Stimulated activated CD4-positive, alpha-beta T cell treated with anti-CD3 and anti-CD28 coated beads, Interleukin-12 subunit alpha, Interleukin-12 subunit beta, amount 100 ng/mL, for 4 hours (primary cell): ENCODE measurements around the gene COX14.
A peak's percentile ranks its signal among the peaks of the same experiment; 100 is the strongest.

Experiments
- DNase-seq: peaks from one replicate; pipeline ENCODE4 v3.0.0-alpha.2; 2020

The COX14 gene

GRCh38 chr12:50085615-50086072 lies 26.4 kb upstream of the COX14 start:
- DNase-seq, result no peak

- no peak for DNase-seq
Measured at GRCh38 chr12:50086148-50086547, 25.9 kb upstream of the COX14 start.

GRCh38 chr12:50087151-50087550 lies 24.9 kb upstream of the COX14 start:
- DNase-seq, result no peak

- no peak for DNase-seq
Measured at GRCh38 chr12:50087995-50088394, 24.0 kb upstream of the COX14 start.

DNA sequence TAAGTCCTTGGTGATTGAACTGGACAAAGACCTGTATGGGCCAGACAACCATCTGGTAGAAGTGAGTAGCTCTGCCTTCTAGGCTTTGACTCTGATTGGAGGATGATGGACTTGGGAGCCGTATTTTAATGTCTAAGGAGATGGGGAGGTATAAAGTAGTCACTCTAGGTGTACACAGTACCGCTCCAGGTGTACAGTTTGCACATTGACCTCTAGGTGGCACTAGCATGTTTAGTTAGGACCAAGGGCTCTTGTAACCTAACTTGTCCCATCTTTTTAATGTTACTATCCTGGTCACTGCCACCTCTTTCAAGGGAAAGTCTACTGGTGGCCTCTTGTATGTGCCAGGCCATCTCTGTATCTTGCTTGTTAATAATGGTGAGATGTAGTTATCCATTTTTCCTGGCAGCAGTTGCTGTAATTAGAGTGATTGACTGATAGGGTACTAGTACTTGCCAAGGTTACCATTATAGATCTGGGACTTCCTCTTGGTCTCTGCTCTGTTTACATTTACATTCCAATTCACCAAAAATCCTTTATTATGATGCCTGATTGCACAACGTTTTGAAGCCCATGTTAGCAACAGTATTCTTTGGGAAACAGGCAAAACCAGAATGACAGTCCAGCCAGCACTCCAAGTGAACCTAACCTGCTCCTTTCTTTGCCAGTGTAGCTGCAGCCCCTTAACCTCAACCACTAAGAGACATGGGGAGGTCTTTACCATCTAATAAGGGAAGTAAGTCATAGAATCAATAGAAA lies 23.3 kb upstream of the COX14 start:
- peak; percentile 27 for DNase-seq

- DNase-seq, result no peak
Measured at GRCh38 chr12:50089730-50090129, 22.3 kb upstream of the COX14 start.

- DNase-seq, result no peak
Measured at GRCh38 chr12:50090391-50090790, 21.6 kb upstream of the COX14 start.

DNA sequence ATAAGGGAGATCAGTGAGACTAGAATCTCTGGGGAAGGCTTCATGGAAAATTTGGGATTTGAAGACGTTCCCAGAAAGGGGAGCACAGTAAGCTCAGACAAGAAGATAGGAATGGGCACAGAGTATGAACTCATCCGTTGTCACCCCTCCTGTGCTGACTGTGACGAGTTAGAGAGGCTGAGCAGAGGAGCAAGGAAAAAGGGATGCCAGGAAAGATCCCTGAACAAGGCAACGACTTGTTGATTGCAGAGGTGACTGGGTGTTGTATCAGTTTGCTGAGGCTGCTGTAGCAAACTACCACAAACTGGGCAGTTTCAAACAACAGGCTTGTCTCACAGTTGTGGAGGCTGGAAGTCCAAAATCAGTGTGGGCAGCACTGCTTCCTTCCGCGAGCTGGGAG lies 14.1 kb upstream of the COX14 start:
- no peak for DNase-seq

- no peak for DNase-seq
Measured at GRCh38 chr12:50099302-50100008, 12.6 kb upstream of the COX14 start.

GRCh38 chr12:50100561-50100960 lies 11.5 kb upstream of the COX14 start:
- DNase-seq, result no peak

GRCh38 chr12:50101663-50102062 lies 10.4 kb upstream of the COX14 start:
- DNase-seq, result no peak

- DNase-seq, result no peak
Measured at GRCh38 chr12:50102131-50102531, 9.9 kb upstream of the COX14 start.

GRCh38 chr12:50102646-50103309 lies 9.3 kb upstream of the COX14 start:
- DNase-seq, result no peak

DNA sequence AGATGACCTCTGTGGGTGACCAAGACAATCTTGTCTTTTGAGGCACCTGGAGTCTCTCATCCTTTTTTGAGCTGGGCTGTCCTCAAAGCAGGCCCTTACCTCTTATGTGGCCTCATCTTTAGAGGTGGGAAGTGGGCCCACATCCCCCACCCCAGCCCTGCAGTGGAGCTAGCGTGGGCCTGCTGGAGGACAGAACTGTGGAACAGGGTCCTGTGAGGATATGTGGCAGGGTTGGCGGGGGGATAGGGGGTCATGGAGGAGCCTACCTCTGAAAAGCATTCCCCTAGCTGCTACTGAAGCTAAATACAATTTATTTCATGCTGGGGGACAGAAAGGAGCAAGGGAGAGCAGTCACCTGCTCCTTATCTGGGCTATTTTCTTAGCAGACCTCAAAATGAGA lies 8.7 kb upstream of the COX14 start:
- no peak for DNase-seq

GRCh38 chr12:50103767-50104321 lies 8.2 kb upstream of the COX14 start, which contains the start of gene GPD1:
Gene GPD1 (plus strand): TSS chr12:50104008. CDS start chr12:50104051, 43 bp downstream.
- no peak for DNase-seq

DNA sequence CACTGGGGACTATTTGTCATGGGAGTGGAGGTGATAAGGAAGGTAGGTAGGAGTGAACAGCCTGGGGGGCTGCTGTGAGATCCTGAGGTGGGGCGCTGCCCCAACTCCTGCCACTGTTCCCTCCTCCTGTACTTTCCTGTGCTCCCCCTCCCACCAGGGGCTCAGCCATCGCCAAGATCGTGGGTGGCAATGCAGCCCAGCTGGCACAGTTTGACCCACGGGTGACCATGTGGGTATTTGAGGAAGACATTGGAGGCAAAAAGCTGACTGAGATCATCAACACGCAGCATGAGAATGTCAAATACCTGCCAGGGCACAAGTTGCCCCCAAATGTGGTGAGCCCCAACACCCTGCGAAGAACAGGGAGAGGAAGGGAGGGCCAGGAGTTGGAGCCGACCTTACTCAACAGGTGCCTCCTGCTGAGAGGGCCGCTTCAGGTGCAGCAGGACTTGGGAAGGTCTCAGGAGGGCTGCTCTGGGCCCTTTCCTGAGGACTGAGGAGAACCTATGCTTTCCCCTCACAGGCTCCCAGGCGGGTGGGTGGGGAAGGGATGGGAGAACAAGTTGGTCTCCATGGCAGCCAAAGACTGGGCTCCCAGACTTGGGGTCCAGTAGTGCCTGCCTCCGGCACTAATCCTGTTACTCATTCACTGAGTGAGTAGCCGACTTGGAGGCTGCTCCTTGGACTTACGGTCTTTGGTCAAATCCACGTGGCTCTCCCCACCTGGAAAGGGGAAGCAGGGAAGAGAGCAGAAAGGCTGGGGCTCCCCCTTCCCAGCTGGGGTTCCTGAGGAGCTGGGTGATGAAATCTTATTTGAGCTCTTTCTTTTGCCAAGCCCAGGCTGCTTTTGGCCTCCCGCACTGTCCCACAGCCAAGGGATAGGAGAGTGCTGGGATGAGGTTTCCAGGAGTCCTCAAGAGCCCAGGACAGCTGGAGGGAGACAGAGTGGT lies 7.3 kb upstream of the COX14 start:
- DNase-seq, result no peak

DNA sequence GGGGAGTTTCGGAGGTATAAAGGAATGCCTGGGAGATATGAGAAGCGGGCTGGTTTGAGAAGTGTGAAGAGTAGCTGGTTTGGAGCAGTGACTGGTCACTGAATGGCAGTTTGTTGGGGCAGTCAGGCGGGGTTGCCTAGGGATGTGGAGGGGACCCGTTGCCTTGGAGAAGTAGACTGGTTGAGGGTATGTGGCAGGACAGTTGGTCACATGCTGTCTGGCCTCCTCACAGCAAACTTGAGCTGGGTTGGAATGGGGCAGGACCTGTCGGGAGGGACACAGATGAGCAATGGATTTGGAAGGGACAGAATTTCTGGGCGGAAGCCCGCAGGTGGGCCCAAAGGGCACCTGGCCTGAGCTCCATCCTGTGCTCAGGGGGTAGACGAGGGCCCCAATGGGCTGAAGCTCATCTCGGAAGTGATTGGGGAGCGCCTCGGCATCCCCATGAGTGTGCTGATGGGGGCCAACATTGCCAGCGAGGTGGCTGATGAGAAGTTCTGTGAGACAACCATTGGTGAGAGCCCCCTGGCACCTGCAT lies 6.1 kb upstream of the COX14 start:
- DNase-seq, result no peak

GRCh38 chr12:50106907-50107306 lies 5.1 kb upstream of the COX14 start:
- no peak for DNase-seq

DNA sequence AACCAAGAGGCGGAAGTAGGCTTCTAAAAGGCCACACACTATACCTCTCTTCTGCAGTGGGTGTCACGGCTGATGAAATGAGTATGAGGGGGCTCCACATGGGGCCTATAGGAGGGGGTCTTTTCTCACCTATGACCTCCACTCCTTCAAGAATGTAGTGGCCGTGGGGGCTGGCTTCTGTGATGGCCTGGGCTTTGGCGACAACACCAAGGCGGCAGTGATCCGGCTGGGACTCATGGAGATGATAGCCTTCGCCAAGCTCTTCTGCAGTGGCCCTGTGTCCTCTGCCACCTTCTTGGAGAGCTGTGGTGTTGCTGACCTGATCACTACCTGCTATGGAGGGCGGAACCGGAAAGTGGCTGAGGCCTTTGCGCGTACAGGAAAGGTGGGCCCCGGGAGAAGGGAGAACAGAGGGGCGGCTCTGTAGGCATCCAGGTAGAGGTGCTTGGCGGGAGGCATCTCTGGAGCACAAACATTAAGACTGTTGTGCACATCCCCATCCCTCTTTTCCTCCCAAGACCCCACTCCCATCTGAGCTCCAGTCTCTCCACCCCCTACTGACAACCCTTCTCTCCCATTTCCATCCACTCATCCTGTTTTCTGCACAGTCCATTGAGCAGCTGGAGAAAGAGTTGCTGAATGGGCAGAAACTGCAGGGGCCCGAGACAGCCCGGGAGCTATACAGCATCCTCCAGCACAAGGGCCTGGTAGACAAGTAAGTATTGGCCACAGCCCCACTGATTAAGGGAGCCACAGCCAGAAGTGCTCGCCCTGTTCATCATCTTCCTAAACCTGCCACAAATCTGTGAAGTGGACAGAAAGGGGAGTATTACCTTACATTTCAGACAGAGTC lies 4.4 kb upstream of the COX14 start:
- DNase-seq, result no peak

DNA sequence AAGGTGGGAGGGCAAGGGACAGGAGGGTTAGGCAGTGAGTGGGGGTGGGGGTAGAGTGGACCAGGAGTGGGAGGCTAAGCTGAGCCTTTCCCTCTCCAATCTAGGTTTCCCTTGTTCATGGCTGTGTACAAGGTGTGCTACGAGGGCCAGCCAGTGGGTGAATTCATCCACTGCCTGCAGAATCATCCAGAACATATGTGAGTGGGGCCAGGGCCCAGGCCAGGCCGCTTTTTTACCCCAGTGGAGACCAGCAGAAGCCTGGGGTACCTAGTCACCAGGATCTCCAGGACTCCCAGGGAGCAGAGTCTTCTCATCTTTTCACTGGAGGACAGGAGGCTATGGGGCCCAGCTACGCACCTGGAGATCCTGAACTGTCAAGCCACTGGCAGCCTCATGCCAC lies 2.7 kb upstream of the COX14 start:
- no peak for DNase-seq
